ENCODE data around the gene SKA2. TPM values are rescaled to one million over a fixed set of nuclear protein-coding genes. Genes with fewer than 3 reads are reported as not detected.
A peak's percentile ranks its signal among the peaks of the same experiment; 100 is the strongest.

The SKA2 gene
- total and polyA plus RNA-seq, 2 of the 8 experiments (the other 6 are each of a cell fraction or from before 2014, with no cell fraction given): 15.6 to 95.8 TPM

- TF ChIP-seq CTCF (IDR thresholded peaks at IDR 0.05; ENCODE audit: control extremely low read depth in 1 of 3, insufficient read depth in 1 of 3, low read depth in 1 of 3, low read length in 3 of 3) (no peak), HDAC2 (IDR thresholded peaks at IDR 0.05; ENCODE audit: borderline replicate concordance in 1 of 2, low read depth in 2 of 2, low read length in 2 of 2) (peak in 1 of 2 experiments; percentile 77; a peak in 1 of 4 replicates), E2F6 (IDR thresholded peaks at IDR 0.05) (peak; percentile 52), RNF2 (IDR thresholded peaks at IDR 0.05; ENCODE audit: borderline replicate concordance, low read depth, low read length, missing control alignments, poor library complexity, severe bottlenecking) (no peak), FOSL1 (IDR thresholded peaks at IDR 0.05; ENCODE audit: insufficient read depth, low read depth, low read length) (no peak), KDM4A (IDR thresholded peaks at IDR 0.05; ENCODE audit: low read depth, low read length, severe bottlenecking) (no peak)
Measured at GRCh38 chr17:59154721-59155438, at the start of gene SKA2 (continued).
